Measurements from ENCODE around the gene CHAD.

- TF ChIP-seq, protein P1, sequence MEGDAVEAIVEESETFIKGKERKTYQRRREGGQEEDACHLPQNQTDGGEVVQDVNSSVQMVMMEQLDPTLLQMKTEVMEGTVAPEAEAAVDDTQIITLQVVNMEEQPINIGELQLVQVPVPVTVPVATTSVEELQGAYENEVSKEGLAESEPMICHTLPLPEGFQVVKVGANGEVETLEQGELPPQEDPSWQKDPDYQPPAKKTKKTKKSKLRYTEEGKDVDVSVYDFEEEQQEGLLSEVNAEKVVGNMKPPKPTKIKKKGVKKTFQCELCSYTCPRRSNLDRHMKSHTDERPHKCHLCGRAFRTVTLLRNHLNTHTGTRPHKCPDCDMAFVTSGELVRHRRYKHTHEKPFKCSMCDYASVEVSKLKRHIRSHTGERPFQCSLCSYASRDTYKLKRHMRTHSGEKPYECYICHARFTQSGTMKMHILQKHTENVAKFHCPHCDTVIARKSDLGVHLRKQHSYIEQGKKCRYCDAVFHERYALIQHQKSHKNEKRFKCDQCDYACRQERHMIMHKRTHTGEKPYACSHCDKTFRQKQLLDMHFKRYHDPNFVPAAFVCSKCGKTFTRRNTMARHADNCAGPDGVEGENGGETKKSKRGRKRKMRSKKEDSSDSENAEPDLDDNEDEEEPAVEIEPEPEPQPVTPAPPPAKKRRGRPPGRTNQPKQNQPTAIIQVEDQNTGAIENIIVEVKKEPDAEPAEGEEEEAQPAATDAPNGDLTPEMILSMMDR (IDR thresholded peaks at IDR 0.05): no peak
- TF ChIP-seq NFIC (IDR thresholded peaks at IDR 0.05; ENCODE audit: borderline replicate concordance) (no peak), RFX5 (IDR thresholded peaks at IDR 0.05; ENCODE audit: low read length) (no peak), POLR2AphosphoS5 (IDR thresholded peaks at IDR 0.05; ENCODE audit: low read depth, low read length) (no peak), GABPA (IDR thresholded peaks at IDR 0.05; ENCODE audit: low read depth) (no peak)
- TF ChIP-seq, protein P2, sequence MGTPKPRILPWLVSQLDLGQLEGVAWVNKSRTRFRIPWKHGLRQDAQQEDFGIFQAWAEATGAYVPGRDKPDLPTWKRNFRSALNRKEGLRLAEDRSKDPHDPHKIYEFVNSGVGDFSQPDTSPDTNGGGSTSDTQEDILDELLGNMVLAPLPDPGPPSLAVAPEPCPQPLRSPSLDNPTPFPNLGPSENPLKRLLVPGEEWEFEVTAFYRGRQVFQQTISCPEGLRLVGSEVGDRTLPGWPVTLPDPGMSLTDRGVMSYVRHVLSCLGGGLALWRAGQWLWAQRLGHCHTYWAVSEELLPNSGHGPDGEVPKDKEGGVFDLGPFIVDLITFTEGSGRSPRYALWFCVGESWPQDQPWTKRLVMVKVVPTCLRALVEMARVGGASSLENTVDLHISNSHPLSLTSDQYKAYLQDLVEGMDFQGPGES (IDR thresholded peaks at IDR 0.05; ENCODE audit: low read depth, low read length): no peak
Measured at GRCh38 chr17:50469671-50470305, 1.1 kb upstream of the CHAD start.
